NB4 (cell line): ENCODE results near the gene BCKDHB.

Experiments
- DNase-seq: peaks from one replicate; pipeline ENCODE4 v3.0.0; 2010; ENCODE audit warnings: low read depth
- H3K4me3 ChIP-seq: one replicate; pipeline ENCODE4 v1.5.1; 2011; ENCODE audit warnings: mild to moderate bottlenecking, low read depth, low read length, moderate library complexity
- MYC ChIP-seq: IDR thresholded peaks from 2 replicates; pipeline ENCODE4 v1.6.1; 2011; ENCODE audit warnings: low read depth, low read length
- POLR2A ChIP-seq: IDR thresholded peaks from 2 replicates; pipeline ENCODE4 v1.6.1; 2011; ENCODE audit warnings: mild to moderate bottlenecking; ENCODE audit not compliant: insufficient read length; ENCODE audit errors: extremely low read depth
- TF ChIP-seq, protein P1 (sequence below): IDR thresholded peaks from one replicate; pipeline ENCODE4 v1.5.1; 2012; ENCODE audit warnings: low read depth, low read length
- TF ChIP-seq, protein P2 (sequence below): IDR thresholded peaks from 2 replicates; pipeline ENCODE4 v1.6.1; 2011; ENCODE audit warnings: low read depth, low read length

The BCKDHB gene

DNA sequence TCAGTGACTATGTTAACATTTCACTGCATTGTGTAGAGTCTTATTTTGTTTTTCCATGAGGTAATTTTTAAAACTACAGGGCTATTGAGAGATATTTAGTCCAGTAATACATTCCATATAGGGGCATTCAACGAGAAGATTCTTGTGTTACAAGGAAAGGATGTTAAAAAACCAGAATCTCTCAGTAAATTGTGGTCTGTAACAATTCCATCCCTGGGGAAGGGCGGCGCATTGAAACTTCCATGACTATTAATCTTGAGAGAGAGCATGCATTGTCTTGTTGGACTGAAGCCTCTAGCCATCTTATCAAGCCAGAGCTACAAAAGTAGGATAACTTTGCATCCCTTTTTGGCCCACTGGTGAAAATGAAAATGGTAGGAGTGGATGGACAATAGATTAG lies 119.7 kb downstream of the BCKDHB start:
- H3K4me3 ChIP-seq: no peak overlapping the region
- DNase-seq: no peak
- TF ChIP-seq, protein P1, sequence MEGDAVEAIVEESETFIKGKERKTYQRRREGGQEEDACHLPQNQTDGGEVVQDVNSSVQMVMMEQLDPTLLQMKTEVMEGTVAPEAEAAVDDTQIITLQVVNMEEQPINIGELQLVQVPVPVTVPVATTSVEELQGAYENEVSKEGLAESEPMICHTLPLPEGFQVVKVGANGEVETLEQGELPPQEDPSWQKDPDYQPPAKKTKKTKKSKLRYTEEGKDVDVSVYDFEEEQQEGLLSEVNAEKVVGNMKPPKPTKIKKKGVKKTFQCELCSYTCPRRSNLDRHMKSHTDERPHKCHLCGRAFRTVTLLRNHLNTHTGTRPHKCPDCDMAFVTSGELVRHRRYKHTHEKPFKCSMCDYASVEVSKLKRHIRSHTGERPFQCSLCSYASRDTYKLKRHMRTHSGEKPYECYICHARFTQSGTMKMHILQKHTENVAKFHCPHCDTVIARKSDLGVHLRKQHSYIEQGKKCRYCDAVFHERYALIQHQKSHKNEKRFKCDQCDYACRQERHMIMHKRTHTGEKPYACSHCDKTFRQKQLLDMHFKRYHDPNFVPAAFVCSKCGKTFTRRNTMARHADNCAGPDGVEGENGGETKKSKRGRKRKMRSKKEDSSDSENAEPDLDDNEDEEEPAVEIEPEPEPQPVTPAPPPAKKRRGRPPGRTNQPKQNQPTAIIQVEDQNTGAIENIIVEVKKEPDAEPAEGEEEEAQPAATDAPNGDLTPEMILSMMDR: no peak
- TF ChIP-seq POLR2A: no peak

DNA sequence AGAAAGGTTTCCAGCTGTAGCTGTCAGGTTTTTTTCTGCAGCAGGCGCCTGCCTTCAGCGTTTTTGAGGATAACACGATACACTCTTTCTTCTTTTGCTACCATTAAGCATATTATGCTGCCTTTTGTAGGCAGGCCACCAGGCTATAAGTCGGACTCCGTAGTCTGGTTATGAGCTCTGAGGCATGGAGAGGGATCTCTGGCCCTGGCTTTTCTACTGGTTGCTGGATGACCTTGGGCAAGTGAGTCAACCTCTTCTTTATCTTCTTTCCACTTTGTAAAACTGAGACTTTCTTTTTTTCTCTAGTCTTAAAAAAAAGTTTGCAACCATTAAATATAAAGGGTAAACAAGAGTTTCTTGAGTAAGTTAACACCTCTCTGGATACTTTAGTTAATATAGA lies 120.2 kb downstream of the BCKDHB start:
- H3K4me3 ChIP-seq: no peak overlapping the region
- TF ChIP-seq, protein P1: no peak
- TF ChIP-seq MYC: no peak
- TF ChIP-seq POLR2A: no peak
- TF ChIP-seq, protein P2, sequence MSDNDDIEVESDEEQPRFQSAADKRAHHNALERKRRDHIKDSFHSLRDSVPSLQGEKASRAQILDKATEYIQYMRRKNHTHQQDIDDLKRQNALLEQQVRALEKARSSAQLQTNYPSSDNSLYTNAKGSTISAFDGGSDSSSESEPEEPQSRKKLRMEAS: no peak
- no peak for DNase-seq

DNA sequence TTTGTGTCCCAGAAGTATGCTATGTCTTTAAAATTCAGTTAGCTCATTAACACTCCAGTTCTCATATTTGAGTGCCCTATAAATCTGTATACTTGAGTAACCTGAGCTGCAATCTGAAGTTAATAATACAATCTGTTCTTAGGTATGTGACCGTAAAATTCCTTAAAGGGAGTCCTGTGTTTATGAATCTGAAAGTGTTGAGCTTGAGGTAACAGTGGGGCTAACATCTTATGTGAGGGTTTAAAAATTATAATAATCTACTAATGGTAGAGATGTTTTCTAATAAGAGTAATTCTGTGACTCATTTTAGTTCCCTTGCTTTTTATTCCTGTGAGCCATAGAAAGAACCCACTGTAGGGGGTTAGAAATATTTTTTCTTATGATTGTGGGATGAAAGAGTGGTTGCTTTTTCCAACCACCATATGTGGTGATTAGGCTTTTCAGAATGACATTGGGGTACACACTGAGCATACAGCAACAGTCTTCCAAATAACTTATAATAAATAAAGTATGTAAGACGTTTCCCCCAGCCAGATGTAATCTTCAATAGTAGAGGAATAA lies 121.2 kb downstream of the BCKDHB start:
- no peak for DNase-seq
- H3K4me3 ChIP-seq: no peak overlapping the region
- TF ChIP-seq MYC (no peak), POLR2A (no peak)
- TF ChIP-seq, protein P1: no peak
- TF ChIP-seq, protein P2: no peak

DNA sequence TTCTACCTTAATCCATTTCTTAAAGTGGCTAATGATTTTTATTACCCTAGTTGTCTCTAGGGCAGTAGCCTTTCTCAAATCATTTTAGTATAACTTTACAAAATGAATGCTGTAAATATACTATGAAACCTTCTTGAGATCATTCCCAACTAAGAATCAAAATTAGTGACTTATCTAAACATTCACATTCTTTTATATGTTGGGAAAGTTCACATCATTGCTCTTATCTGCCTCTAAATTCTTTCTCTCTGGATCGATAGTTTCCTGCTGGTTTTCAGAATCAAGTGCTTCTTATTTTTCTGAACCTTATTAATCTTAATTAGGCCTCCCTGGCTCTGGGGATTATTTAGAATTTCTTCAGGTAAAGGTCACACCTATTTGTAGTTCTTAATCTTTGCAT lies 126.8 kb downstream of the BCKDHB start:
- no peak overlapping the region for H3K4me3 ChIP-seq
- no peak for DNase-seq
- TF ChIP-seq POLR2A: no peak
- no peak for TF ChIP-seq MYC
- TF ChIP-seq, protein P1: no peak
- TF ChIP-seq, protein P2: no peak

DNA sequence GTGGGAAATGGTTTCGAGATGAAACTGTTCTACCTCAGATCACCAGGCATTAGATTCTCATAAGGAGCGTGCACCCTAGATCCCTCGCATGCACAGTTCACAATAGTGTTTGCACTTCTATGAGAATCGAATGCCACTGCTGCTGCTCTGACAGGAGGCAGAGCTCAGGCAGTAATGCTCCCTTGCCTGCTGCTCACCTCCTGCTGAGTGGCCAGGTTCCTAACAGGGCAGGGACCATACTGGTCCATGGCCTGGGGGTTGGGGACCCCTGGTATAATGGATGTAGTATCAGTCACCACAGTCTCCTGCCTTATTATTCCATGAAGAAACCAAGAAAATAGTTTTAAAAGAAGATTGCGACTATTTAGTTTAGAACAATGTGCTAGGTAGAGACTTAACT lies 127.5 kb downstream of the BCKDHB start:
- no peak overlapping the region for H3K4me3 ChIP-seq
- no peak for DNase-seq
- TF ChIP-seq POLR2A (no peak), MYC (no peak)
- TF ChIP-seq, protein P1: no peak
- TF ChIP-seq, protein P2: no peak

DNA sequence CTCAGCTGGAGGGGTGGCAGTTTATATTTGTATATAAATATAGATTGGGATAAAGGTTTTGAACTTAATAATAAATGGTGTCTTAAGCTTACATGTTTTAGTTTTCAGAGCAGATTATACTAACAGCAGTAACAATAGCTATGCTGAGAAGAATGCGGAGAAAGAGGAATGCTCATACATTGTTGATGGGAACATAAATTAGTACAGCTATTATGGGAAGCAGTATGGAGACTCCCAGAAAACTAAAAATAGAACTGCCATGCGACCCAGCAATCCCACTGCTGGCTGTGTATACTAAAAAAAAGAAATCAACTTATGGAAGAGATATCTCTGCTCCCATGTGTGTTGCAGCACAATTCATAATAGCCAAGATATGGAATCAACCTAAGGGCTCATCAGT lies 127.9 kb downstream of the BCKDHB start:
- no peak for DNase-seq
- no peak overlapping the region for H3K4me3 ChIP-seq
- TF ChIP-seq POLR2A (no peak), MYC (no peak)
